HFFc6 (cell line): ENCODE data around the gene SPEM3. TPM values are rescaled to one million over a fixed set of nuclear protein-coding genes. Genes with fewer than 3 reads are reported as not detected.

Source experiments
- DNase-seq: peaks from one replicate; pipeline ENCODE4 v3.0.0-alpha.2; 2018
- H3K27ac Mint-ChIP-seq: 2 replicates; pipeline ENCODE4 v1.8.0; 2020; ENCODE audit warnings: mild to moderate bottlenecking, mixed read lengths
- H3K27me3 Mint-ChIP-seq: 2 replicates; pipeline ENCODE4 v1.8.0; 2021; ENCODE audit warnings: mild to moderate bottlenecking, moderate library complexity, mixed read lengths; ENCODE audit not compliant: insufficient read depth
- H3K36me3 Mint-ChIP-seq: 2 replicates; pipeline ENCODE4 v1.8.0; 2021; ENCODE audit warnings: low read depth, mixed read lengths
- H3K4me1 Mint-ChIP-seq: 2 replicates; pipeline ENCODE4 v1.8.0; 2020; ENCODE audit warnings: low read depth, mixed read lengths
- H3K4me3 Mint-ChIP-seq: 2 replicates; pipeline ENCODE4 v1.8.0; 2020; ENCODE audit warnings: mild to moderate bottlenecking, moderate library complexity, mixed read lengths
- H3K9me3 Mint-ChIP-seq: 2 replicates; pipeline ENCODE4 v1.8.0; 2020; ENCODE audit warnings: mild to moderate bottlenecking, mixed read lengths
- CTCF ChIP-seq: fragments of 200-600 bp; sonication (generic); IDR thresholded peaks from 2 replicates; pipeline ENCODE4 v1.5.0; 2021; ENCODE audit warnings: antibody characterized with exemption, mild to moderate bottlenecking
- total RNA-seq, 6 experiments: library from RNA; stranded (reverse); fragmentation: NEBNext Ultra II Directional; extraction: Animal tissue kit (Norgen Biotek cat#: 25700); gene quantifications; 2 replicates in 1 of 6; 3 replicates in 5 of 6; pipeline ENCODE4 v1.2.3, GENCODE V29; 2021

SPEM3 gene
- total RNA-seq, 6 experiments from 2014 or later, result not detected

- Mint-ChIP-seq H3K9me3 (no peaks in the 10 kb centered on the region), H3K27me3 (peaks cover 2% of the 10 kb centered on the region; the same call in 1 of the 2 replicates), H3K4me1 (peaks cover 14% of the 10 kb centered on the region), H3K4me3 (no peak overlapping the region), H3K36me3 (peaks cover 12% of the 10 kb centered on the region), H3K27ac (no peak overlapping the region)
- no peak for DNase-seq
- TF ChIP-seq CTCF, result no peak; the same call in 1 of the 2 replicates
Measured at GRCh38 chr17:7396147-7396546, 32.5 kb upstream of the SPEM3 start.

- Mint-ChIP-seq H3K27ac (no peak overlapping the region), H3K36me3 (peaks cover 14% of the 10 kb centered on the region), H3K4me3 (no peak overlapping the region), H3K27me3 (peaks cover 2% of the 10 kb centered on the region; the same call in 1 of the 2 replicates), H3K9me3 (no peaks in the 10 kb centered on the region), H3K4me1 (peaks cover 30% of the 10 kb centered on the region)
- DNase-seq, result no peak
- no peak for TF ChIP-seq CTCF
Measured at GRCh38 chr17:7398612-7399011, 30.0 kb upstream of the SPEM3 start.

GRCh38 chr17:7403043-7403726, 25.5 kb upstream of the SPEM3 start:
- DNase-seq, result no peak
- H3K4me3 Mint-ChIP-seq, result peak overlapping the region; percentile 92
- peaks cover 33% of the 10 kb centered on the region for H3K4me1 Mint-ChIP-seq
- H3K27ac Mint-ChIP-seq, result peak overlapping the region; percentile 87
- H3K27me3 Mint-ChIP-seq, result no peaks in the 10 kb centered on the region
- H3K9me3 Mint-ChIP-seq, result no peaks in the 10 kb centered on the region
- no peak for TF ChIP-seq CTCF
- H3K36me3 Mint-ChIP-seq, result peaks cover 14% of the 10 kb centered on the region

GRCh38 chr17:7403727-7403976, 25.0 kb upstream of the SPEM3 start:
- TF ChIP-seq CTCF, result no peak
- no peaks in the 10 kb centered on the region for H3K9me3 Mint-ChIP-seq
- peaks cover 14% of the 10 kb centered on the region for H3K36me3 Mint-ChIP-seq
- peak overlapping the region; percentile 92 for H3K4me3 Mint-ChIP-seq
- no peak for DNase-seq
- H3K27ac Mint-ChIP-seq, result peak overlapping the region; percentile 87
- H3K4me1 Mint-ChIP-seq, result peaks cover 33% of the 10 kb centered on the region
- no peaks in the 10 kb centered on the region for H3K27me3 Mint-ChIP-seq

- peaks cover 33% of the 10 kb centered on the region for H3K4me1 Mint-ChIP-seq
- H3K9me3 Mint-ChIP-seq, result no peaks in the 10 kb centered on the region
- peaks cover 18% of the 10 kb centered on the region for H3K36me3 Mint-ChIP-seq
- TF ChIP-seq CTCF, result no peak; the same call in 1 of the 2 replicates
- peak within 1 kb of the TSS; percentile 87 for H3K27ac Mint-ChIP-seq
- no peaks in the 10 kb centered on the region for H3K27me3 Mint-ChIP-seq
- DNase-seq, result peak; percentile 99
- peak within 1 kb of the TSS; percentile 92 for H3K4me3 Mint-ChIP-seq
Measured at GRCh38 chr17:7403977-7404736, 24.5 kb upstream of the SPEM3 start, which contains the start of gene TMEM256. TMEM256 (minus strand) TSS chr17:7404097; CDS start chr17:7404084, 13 bp downstream.
